GM19324 (cell line): ENCODE data around the gene HK3.

ENCODE experiments used
- ATAC-seq: cut with Tn5 transposase; IDR thresholded peaks from one replicate; pipeline ENCODE4 v1.9.1; 2021; ENCODE audit warnings: mild to moderate bottlenecking, moderate library complexity; ENCODE audit not compliant: unreplicated experiment, low FRiP score

Gene HK3

DNA sequence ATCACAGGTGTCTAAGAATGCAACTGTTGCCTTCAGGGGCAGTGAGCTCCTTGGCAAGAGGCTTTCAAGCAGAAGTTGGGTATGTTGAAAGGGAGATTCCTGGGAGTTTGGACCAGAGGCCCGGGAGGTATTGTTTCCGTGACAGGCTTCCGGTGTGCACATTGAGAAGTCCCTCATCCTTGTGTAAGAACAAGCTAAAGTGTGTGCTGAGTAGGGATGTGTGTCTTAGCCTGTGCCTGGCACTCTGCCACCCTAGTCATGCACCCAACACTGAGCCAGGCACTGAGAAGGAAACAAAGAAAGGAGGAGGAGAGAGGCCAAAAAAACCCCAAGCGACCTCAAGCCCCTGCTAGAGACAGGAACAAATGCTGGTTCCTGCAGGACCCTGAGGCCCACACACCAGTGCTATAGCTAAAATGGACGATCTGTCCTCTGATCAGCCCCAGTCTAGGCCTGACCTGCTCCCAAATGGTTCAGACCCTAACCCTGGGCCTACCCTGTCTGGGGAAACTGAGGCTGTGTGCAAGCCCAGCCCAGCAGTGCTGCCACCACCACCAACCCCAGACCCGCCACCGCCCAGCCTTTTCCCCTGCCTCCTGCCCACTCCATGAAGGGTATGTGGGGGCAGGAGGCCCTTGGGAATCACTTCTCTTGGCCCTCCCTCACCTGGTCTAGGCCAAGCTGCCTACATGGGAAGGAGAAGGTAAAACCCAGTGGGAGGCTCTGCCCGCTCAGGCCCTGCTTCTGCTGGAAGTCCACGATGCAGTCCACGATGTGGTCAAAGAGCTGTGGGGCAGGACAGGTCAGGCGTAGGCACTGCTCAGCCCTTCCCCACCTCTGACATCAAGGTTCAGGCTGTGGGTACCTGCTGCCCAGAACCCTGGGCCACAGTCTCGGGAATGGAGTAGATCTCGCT lies 12.6 kb downstream of the HK3 start:
- no peak for ATAC-seq

DNA sequence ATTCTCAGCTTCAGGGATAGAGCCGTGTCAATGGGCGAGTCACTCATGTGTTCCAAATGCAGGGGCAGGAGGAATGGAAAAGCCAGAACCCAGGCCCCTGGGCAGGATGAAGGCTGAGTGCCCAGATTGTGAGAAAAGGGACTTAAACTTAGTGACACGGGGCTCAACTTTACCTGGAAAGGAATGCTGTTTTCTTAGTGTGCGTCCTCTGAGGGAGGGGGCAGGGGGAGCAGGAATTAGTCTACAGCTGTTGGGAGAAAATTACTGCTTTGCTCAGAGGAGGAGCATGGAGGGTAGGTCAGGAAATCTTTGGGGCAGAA lies 14.6 kb downstream of the HK3 start:
- ATAC-seq, result no peak

DNA sequence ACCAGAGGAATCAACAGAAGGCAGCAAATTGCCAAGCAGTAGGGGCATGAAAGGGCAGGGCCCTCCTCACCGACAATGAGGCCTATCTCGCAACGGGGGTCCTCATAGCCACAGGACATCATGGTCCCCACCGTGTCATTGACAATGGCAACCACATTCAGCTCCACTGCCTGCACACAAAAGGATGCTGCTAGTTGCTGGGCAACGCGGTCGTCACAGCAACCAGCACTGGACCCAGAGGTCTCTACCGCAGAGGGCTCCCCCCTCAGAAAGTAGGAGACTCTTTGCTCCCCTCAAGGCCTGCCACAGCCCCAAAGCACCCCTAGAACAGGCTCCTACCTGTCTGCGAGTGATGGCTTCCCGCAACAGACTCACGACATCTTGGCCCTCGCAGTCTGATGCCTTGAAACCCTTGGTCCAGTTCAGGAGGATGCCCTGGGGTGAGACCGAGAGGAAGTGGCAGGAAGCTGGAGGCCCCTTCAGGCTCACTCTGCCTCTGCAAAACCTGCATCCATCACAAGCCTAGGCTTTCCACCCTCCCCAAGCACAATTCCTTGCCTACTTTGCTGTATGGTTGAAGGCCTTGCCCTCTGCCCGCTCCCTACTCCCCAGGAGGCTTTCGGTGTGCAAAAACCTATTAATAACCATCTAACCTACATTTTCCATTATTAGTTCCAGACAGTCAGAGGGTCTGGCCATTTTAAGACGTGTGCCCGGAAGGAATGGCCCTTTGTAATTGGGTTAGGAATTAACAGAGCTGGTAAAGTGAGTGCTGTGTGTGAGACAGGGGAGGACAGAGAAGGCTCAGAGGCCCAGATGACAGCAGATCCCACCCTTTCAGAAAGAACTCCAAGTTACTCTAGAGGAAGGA lies 15.2 kb downstream of the HK3 start:
- no peak for ATAC-seq

DNA sequence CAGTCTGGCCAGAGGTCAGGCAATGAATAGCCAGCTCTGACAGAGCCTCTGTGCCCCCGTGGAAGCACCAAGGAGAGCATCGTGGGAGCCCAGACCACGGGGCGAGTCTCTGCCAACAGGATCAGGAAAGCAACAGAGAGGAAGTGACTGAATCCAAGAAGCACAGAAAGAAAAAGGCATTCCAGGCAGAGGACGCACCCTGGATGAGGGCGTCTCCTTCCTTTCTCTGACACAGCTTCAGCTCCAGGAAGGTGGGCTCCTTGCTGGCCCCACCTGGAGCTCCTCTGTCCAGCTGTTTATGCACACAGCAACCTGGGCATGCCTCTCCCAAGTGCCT lies 16.6 kb downstream of the HK3 start:
- ATAC-seq, result no peak

DNA sequence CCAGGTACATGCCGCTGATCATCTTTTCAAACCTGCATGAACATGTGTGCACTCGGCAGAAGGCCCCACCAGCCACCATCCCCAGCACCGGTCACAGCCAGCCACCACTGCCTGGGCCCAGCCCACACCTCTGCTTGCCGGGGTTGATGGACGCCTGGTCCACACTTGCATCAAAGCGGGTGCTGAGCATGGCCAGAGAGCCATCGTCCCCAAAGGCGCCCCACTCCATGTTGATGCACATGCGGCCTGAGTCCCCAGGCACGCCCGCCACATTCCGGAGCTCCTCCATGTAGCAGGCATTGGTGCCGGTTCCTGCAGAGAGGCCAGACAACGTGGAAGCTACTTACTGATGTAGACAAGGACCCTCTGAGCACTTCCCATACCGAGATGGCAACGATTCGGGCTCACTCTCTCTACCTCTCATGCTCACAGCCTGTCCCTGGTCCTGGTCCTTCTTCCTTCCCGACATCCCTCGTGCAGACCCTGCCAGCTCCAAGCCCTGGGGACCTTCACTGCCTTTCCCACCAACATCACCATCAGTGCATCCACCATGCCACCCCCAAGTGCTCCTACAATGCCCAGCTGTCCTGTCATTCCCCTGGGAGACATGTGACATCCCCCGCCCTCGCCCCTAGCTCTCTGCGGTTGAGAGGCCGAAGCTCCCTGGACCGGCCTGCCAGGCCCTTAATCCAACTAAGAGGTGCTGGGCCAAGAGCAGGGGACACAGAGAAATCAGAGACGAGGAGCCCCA lies 17.2 kb downstream of the HK3 start:
- no peak for ATAC-seq

DNA sequence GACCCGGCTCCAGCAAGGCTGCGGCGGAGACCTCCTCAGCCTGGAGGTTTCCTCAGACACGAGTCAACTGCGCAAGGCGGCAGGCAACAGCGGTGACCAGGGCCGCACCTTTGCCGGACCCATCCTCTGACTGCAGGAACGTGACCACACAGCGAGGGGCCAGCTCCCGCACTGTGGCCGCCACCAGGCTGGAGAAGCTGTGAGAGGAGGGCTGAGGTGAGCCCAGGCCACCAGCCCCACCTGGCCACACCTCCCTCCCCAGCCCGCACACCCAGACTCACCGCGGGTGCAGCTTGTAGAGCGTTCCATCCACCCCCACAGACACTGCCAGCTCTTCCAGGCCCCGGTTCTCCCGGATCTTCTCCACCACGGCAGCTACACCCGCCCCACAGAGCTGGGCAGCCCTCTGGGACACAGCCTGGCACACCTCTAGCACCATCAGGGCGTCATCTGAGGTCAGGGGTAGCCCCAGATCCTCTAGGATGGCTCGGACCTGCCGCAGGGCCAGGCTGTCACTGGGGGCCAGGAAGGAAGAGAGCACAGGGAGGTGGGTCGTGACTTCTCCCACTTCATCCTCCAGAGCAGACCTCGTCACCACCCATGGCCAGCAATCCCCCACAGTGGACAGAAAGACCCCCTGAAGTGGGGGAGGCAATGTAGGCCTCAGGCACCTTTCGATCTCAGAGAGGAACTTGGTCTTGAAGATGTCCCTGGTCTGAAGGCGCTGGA lies 18.0 kb downstream of the HK3 start:
- no peak for ATAC-seq

DNA sequence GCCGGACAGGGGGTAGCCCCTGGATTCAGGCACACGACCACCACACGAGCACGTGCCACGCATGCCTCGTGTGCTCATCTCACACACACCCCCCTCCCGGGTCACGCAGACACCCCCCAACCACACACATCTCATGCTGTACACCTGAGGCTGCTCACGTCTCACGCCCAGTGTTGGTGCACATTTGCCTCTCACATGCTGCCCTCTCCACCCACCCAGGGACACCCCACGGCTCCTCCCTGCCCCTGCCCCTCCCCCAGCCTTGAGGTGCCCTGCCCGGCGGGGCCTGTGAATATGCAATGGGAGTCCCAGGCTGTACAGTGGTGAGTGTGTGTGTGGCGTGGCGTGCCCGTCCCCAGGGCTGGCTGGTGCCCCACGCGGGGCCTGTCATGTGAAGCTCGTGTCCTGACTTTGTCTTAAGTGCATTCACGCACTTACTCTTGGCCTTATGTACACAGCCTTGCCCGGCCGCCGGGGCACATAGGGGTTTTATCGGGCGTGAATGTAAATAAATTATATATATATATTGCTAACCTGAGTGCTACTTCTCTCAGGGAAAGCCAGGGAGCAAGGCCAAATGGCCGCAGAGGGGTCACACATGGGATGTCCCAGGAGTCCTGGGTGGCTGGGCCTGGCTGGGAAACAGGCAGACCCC lies 18.7 kb downstream of the HK3 start:
- ATAC-seq, result no peak

DNA sequence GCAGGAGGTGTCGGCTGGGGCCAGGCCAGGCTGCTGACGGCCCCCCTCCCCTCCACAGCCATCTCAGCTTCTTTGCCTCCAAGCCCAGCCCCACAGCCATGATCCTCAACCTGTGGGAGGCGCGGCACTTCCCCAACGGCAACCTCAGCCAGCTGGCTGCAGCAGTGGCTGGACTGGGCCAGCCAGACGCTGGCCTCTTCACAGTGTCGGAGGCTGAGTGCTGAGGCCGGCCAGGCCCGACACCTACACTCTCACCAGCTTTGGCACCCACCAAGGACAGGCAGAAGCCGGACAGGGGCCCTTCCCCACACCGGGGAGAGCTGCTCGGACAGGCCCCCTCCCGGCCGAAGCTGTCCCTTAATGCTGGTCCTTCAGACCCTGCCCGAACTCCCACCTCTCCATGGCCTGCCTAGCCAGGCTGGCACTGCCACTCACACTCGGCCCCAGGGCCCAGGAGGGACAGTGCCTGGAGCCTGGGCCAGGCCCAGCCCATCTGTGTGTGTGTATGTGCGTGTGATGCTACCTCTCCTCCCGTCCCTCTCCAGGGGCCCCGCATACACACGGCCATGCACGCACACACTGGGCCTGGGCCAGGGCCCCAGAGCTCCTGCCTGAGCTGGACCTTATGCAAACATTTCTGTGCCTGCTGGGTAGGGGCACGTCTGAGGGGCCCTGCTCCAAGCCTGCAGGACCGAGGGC lies 19.3 kb downstream of the HK3 start:
- ATAC-seq, result no peak

DNA sequence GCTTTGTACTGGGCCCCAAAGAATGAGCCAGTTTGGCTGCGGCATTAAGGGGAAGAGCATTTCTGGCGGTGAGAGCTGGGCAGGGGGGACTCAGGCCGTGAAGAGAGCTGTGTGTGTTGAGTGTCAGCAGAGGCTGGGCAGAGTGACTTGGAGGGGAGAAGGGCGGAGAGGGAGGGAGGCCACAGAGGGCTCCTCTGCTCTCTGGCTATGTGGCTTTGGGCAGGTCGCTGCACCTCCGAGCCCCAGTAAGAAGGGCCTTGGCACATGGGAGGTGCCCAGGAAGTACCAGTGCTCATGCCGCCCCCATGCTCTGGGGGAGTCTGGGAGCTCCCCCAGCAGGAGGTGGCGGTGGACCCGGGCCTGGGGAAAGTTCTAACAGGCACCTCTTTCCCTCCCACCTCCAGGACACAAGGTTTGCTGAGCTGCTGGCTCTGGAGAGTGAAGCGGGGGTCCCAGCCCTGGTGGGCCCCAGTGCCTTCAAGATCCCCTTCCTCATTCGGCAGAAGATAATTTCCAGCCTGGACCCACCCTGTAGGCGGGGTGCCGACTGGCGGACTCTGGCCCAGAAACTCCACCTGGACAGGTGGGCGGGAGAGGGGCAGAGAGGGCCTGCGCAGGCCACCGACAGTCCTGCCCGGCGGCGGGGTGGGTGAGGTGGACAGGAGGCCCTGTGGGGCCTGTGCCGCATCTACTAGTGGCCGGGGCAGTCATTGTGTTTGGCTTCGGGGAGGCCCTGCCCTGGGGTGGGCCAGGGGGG lies 20.1 kb downstream of the HK3 start:
- ATAC-seq, result no peak

DNA sequence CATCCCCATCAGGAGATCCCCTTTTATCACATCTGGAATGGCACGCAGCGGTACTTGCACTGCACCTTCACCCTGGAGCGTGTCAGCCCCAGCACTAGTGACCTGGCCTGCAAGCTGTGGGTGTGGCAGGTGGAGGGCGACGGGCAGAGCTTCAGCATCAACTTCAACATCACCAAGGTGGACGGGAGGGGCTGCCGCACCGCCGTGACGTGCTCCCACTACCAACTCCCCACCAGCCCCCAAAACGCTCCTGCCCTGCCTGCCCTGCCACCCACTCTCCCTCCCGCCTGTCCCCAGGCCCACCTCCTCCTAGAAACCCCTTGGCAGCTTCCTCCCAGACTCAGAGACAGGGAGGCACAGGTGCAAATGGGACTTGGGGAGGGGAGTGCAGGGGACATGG lies 20.7 kb downstream of the HK3 start:
- ATAC-seq, result no peak

DNA sequence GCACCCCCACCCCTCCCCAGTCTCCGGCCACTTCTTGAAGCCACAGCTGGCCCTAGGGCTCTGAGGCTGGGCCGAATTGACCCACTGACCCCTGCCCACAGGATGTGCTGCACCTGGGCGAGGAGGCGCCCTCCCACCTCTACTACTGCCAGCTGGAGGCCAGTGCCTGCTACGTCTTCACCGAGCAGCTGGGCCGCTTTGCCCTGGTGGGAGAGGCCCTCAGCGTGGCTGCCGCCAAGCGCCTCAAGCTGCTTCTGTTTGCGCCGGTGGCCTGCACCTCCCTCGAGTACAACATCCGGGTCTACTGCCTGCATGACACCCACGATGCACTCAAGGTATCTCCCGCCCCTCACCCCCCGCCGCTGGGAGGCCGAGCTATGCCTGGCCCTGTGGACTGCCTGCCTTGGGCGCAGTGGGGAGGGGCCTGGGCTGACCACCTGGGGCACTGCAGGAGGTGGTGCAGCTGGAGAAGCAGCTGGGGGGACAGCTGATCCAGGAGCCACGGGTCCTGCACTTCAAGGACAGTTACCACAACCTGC lies 21.3 kb downstream of the HK3 start:
- no peak for ATAC-seq

DNA sequence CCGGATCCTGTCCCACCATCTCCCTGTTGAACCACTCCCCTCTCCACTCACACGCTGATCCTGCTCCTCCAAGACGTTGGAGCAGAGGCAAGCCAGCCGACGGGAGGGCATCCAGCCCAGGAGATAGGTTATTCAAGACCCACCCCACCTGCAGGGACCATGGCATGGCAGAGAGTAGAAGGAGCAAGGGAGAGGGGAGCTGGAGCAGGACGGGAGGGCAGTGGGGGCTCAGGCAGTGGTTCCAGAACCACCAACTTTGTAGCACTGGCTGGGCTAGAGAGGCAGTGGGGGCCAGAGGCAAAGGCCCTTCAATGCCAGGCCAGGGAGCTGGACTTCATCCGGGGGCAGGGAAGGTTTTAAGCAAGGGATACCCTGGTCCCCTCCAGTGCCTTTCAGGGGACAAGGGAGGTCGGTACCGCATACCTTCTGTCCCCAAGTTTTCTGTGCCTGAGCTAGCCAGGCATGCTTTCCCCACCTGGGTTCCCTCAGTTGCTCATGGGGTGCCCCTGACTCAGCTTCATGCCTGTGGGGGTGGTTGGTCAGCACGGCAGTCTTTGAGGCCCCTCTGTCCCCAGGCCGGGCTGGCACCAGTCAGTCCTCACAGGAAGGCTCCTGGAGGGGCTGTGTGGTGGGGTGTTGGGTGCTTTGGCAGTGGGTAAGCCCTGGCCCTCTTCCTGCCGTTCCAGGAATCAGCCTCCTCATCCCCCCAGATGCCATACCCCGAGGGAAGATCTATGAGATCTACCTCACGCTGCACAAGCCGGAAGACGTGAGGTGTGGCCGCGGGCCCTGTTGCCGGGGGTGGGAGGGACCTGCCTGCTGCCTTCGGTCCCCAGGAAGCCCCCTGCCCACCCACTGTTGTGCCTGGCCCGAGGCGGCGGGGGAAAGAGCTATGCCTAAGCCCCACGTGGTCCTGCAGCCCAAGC lies 22.4 kb downstream of the HK3 start:
- ATAC-seq, result no peak

DNA sequence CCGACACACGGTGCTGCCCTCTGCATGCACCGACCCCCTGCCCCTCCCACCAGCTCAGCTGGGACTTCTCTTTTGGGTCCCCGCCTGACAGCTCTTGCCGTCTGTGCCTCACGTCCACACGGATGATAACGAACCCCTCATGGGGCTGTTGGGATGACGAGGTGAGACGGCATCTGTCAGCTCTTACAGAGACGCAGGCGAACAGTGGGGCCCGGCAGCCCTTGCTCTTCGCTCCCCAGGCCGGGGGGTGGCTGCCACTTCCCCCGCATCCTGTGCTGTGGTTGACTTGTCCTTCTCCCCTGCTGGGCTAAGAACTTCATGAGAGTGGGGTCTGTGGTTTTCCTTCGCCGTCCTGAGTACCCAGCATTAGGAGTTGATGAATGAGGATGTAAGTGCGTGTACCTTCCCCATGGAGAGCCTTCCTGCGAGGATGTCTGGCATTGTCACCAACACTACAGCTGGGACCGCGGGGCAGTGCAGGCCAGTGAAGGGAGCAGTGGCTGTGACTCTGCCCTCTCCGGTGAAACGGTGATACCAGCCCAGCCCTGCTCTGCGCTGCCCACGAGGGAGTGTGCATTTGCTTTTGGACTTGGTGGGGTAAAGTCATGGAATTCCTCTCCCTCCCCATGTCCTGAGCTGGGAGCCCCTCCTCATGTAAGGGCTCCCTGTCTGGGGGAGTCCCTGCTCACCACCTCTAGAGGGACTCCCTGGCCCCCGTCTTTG lies 23.2 kb downstream of the HK3 start:
- no peak for ATAC-seq

DNA sequence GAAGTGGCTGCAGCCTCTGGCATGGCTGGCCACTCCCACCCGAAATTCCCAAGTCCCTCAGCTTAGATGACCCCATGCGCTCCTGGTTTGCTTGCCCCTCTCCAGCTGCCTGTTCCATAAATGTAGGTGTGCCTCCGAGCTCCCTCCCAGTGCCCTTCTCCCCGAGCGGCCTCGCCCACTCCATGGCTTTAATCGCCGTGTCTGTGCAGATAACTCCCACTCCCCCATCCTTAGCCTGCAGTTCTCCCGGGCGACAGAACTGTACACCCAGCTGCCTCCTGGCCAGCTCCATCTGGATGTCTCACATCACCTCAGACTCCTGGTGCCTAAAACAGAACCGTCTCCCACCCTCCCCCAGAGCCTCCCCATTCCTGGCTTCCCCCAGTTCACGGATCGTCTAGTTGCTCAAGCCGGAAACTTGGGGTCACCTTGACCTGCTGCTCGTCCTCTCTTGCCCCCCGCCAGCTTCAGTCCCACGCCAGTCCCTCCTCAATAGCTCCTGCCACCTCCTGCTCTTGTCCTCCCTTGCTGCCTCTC lies 24.1 kb downstream of the HK3 start:
- no peak for ATAC-seq

DNA sequence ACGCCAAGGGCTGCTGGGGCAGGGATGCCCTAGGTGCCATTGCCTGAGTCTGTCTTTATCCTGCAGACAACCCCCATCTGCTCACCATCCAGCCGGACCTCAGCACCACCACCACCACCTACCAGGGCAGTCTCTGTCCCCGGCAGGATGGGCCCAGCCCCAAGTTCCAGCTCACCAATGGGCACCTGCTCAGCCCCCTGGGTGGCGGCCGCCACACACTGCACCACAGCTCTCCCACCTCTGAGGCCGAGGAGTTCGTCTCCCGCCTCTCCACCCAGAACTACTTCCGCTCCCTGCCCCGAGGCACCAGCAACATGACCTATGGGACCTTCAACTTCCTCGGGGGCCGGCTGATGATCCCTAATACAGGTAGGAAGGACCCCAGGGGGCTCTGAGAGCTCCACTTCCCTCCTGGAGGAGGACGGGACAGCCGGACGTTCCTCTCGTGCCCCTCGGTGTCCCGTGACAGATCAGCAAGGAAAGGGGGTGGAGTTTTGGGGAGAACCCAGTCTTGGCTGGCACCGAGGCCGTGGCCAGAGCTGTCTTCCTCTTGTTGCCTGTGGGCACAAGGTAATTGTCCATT lies 24.9 kb downstream of the HK3 start:
- no peak for ATAC-seq

DNA sequence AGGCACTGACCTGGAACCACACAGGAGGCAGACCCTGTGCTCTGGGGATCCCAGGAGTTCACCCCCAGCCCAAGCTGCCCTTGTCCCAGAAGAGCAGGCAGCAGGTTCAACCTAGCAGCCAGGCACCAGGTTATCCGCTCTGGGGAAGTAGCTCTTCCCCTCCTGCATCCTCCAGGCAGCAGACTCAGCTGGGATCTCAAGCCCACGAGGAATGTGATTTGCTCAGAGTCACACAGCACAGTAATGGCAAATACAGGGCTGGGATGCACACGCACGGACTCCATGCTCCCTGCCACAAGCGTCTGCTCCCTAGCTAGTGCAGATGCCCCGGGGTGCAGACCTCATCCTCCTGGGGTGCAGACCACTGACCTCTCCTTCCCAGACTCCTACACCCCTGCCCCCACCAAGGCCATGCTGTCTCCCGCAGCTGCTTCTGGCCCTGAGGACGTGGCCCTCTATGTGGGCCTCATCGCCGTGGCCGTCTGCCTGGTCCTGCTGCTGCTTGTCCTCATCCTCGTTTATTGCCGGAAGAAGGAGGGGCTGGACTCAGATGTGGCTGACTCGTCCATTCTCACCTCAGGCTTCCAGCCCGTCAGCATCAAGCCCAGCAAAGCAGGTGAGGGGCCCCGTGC lies 25.5 kb downstream of the HK3 start:
- no peak for ATAC-seq
